GM19468 (cell line): ENCODE measurements around the gene DUSP21.
"Not testable (repeated sequence)": the region's sequence is repeated elsewhere in the genome, so short reads cannot be mapped to it uniquely, and the experiment has no call there.

Experiments used
- ATAC-seq: cut with Tn5 transposase; IDR thresholded peaks from one replicate; pipeline ENCODE4 v1.9.1; 2021; ENCODE audit warnings: mild to moderate bottlenecking, moderate library complexity, moderate number of reproducible peaks; ENCODE audit not compliant: unreplicated experiment; ENCODE audit errors: extremely low read depth

Gene DUSP21

GRCh38 chrX:44874420-44875184 lies 30.8 kb downstream of the DUSP21 start:
- ATAC-seq, result no peak

- no peak for ATAC-seq
Measured at GRCh38 chrX:44875185-44875489, 31.3 kb downstream of the DUSP21 start.

GRCh38 chrX:44876086-44876485 lies 32.3 kb downstream of the DUSP21 start:
- no peak for ATAC-seq

- no peak for ATAC-seq
Measured at GRCh38 chrX:44876767-44877166, 32.9 kb downstream of the DUSP21 start.

- ATAC-seq, result no peak
Measured at GRCh38 chrX:44878780-44879179, 35.0 kb downstream of the DUSP21 start.

- ATAC-seq, result no peak
Measured at GRCh38 chrX:44881549-44881948, 37.7 kb downstream of the DUSP21 start.

- no peak for ATAC-seq
Measured at GRCh38 chrX:44882635-44883034, 38.8 kb downstream of the DUSP21 start.

GRCh38 chrX:44884944-44885343 lies 41.1 kb downstream of the DUSP21 start:
- no peak for ATAC-seq

- no peak for ATAC-seq
Measured at GRCh38 chrX:44889824-44890223, 46.0 kb downstream of the DUSP21 start.

- no peak for ATAC-seq
Measured at GRCh38 chrX:44890247-44890646, 46.4 kb downstream of the DUSP21 start.

- ATAC-seq, result not testable (repeated sequence)
Measured at GRCh38 chrX:44890687-44891086, 46.9 kb downstream of the DUSP21 start.

GRCh38 chrX:44891642-44892041 lies 47.8 kb downstream of the DUSP21 start:
- no peak for ATAC-seq
